NCI-H774 (cell line): ENCODE results near the gene EIF4E2.

Experiments
- DNase-seq: peaks from one replicate; lab custom pipeline; 2025; lab: John Stamatoyannopoulos, UW

The EIF4E2 gene

DNA sequence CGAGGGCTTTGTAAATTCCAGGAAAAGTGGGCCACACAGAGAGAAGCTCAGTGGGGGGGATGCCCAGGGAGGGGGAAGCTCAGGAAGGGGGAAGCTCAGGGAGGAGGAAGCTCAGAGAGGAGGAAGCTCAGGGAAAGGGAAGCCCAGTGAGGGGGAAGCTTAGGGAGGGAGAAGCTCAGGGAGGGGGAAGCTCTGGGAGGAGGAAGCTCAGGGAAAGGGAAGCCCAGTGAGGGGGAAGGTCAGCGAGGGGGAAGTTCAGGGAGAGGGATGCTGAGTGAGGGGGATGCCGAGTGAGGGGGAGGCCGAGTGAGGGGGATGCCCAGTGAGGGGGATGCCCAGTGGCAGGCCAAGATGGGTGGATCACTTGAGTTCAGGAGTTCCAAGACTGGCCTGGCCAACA is 11.8 kb upstream of the EIF4E2 start:
- DNase-seq, result no peak

DNA sequence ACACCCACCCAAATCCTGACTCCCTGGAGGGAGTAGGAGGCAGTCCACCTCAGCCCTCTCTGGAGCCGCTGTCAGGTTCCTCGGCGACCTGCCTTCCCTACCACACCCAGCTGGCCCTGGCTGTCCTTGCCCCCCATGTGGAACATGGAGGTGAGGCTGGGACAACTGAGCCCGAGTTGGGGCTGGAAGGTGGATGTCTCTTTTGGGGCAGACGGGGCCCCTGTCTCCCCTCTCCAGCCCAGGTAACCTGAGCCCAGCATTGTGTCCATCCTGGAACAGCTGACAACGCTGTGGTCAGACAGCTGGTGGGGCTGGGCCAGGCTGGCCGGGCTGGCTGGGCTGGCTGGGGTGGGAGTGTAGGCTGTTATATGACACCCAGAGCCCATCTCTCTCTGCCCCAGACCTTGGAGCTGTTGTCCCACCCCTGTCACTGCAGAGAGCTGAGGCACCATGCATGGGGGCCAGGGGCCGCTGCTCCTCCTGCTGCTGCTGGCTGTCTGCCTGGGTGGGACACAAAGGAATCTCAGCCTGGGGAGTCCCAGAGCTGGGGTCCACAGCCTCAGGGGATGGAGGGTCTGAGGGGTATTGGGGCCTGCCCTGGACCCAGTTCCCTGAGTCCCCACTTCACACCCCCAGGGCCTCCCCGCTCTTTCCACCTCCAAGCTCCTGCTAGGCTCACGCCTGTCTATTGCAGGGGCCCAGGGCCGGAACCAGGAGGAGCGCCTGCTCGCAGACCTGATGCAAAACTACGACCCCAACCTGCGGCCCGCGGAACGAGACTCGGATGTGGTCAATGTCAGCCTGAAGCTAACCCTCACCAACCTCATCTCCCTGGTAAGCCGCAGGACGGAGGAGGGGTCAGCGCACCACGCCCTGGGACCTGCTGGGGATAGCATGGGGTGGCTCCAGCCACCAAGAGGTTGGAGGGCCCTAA is 10.9 kb upstream of the EIF4E2 start, which contains the start of gene CHRNG:
TSS of gene CHRNG (plus strand) at position 395 of the 934 bp plus-strand sequence. CDS start at position 451, 56 bp downstream.
- DNase-seq, result no peak

DNA sequence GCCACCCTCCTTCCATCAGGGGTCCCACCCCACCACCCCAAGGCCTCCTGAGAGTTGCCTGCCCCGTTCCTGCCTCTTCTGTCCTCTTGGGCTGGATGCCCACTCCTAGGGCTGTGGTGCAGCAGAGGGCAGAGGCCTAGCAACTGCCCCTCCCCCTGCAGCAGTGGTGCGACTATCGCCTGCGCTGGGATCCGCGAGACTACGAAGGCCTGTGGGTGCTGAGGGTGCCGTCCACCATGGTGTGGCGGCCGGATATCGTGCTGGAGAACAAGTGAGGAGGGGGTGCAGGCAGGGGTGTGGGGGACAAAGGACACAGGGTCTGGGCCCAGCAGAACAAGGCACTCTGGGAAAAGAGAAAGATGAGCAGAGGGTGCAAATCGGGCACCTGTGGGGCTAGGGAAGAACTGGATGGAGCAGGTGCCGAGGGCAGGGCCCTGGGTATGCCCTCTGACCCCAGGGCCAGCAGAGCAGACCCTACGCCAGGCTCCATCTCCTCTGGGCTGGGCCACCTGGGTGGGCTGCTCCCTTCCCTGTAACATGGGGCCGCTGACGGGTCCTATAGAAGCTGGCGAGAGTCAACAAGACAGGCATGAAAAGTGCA is 9.9 kb upstream of the EIF4E2 start:
- DNase-seq, result no peak

DNA sequence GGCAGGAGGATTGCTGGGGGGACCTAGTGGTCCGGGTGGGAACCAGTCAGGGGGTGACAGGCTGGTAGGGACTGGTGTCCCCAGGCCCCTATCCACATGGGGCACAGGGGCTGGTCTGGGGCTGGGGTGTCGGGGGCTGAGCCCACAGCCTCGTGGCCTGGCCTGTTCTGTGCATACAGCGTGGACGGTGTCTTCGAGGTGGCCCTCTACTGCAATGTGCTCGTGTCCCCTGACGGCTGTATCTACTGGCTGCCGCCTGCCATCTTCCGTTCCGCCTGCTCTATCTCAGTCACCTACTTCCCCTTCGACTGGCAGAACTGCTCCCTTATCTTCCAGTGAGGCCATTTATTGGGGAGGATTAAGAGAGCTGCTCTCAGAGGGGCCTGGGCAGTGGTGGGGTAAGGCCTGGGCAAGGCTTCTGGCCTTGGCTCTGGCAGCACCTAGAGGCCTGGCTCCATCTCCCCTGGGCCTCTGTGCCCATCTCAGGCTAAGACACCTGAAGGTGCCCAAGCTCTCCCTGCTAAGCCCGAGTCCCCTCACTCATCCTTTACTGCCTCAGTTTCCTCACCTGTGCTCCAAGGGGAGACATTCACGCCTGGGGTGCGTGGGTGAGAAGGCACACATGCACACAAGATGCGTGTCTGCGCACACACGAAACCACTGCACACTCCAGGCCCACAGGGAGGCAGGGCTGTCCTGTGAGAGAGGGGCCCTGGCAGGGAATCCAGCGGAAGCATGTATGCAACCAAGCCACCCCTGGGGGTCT is 9.1 kb upstream of the EIF4E2 start:
- DNase-seq, result no peak

DNA sequence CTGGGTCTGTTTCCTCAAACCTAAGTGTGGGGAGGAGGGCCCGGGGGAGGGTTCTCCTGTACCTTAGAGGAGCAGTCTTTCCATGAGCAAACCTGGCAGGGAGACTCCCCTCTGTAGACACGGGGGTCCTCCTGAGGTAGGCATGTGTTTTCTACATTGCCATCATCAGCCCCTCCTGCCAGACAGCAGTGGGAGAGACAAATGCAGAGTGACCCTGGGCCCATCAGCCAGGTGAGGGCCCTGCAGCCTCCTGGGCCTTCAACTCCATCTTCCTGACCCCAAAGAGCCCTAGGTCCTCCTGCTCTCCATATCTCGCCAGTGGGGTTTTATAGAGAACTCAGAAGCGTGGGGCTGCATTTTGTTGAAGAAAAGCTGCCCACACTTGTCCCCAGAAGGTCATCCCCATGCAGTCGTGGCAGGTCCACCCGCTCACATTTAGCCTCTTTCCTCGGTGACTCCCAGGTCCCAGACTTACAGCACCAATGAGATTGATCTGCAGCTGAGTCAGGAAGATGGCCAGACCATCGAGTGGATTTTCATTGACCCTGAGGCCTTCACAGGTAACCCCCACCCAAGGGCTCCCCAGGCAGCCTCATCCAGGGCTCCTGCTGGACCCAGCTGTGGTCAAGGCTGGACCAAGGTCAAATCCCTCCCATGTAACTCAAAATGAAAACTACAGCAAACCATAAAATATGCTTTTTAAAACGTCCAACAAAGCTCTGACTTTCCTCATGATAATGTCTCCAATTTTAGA is 8.4 kb upstream of the EIF4E2 start:
- DNase-seq, result no peak

DNA sequence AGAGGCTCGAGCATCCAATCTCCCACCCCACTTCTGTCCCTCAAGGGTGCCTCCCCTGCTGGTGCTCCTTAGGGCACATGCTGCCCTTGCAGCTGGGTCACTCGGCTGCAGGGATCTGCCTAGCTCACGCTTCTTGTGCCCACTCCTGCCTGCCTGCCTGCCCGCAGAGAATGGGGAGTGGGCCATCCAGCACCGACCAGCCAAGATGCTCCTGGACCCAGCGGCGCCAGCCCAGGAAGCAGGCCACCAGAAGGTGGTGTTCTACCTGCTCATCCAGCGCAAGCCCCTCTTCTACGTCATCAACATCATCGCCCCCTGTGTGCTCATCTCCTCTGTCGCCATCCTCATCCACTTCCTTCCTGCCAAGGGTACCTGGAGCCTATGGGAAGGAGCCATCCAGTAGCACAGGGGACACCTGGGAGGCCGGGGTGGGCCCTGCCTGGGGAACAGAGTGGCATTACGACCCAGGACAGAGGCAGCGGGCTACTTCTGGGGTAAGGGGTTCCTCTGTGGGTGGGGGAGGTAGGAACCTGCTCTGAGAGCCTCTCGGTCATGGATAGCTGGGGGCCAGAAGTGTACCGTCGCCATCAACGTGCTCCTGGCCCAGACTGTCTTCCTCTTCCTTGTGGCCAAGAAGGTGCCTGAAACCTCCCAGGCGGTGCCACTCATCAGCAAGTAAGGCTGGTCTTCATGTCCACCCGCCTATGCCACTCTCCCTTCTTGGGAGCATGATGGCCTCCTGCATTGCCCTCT is 7.6 kb upstream of the EIF4E2 start:
- no peak for DNase-seq

DNA sequence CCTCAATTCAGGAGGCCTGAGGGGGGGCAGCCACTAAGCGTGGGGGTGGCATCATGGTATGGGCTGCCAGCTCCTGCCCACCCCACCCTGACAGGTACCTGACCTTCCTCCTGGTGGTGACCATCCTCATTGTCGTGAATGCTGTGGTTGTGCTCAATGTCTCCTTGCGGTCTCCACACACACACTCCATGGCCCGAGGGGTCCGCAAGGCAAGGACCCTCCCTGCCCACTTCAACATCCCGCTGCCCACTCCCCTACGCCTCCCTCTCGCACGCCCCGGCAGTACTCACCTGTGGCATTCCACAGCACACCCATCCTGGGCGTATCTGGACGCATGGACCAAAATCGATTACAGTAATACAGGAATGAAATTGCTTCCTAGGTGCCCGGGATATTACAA is 7.0 kb upstream of the EIF4E2 start:
- DNase-seq, result no peak

DNA sequence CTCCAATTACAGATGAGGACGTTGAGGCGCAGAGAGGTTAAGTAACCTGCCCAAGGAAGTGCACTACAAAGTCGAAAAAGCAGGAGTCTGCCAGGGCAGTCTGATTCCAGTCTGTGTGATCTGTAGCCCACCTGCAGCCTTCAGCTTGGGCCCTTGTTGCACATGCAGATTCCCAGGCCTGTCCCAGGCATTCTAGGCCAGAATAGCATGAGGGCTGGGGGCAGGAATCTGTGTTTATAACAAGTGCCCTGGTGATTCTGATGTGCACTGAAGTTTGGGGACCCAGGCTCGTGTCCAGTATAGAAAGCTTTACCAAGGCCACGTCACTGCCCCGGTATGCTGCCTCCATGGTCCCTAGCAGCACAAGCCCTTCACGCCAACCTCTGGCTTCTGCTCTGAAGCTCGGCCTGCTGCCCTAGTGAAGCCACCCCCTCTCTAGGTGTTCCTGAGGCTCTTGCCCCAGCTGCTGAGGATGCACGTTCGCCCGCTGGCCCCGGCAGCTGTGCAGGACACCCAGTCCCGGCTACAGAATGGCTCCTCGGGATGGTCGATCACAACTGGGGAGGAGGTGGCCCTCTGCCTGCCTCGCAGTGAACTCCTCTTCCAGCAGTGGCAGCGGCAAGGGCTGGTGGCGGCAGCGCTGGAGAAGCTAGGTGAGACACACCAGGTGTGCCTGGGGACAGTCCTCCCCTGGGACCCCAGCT is 6.4 kb upstream of the EIF4E2 start:
- no peak for DNase-seq

DNA sequence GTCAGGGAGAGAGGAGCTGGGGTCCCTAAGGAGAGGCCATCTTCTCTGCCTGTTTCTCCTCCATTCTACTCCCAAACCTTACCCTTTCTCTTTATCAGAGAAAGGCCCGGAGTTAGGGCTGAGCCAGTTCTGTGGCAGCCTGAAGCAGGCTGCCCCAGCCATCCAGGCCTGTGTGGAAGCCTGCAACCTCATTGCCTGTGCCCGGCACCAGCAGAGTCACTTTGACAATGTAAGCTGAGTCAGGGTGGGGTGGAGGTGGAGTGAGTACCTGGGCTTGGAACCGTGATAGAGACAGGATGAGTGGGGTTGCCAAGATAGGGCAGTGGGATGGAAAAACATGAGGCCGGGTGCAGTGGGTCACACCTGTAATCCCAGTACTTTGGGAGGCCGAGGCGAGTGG is 5.8 kb upstream of the EIF4E2 start:
- no peak for DNase-seq

DNA sequence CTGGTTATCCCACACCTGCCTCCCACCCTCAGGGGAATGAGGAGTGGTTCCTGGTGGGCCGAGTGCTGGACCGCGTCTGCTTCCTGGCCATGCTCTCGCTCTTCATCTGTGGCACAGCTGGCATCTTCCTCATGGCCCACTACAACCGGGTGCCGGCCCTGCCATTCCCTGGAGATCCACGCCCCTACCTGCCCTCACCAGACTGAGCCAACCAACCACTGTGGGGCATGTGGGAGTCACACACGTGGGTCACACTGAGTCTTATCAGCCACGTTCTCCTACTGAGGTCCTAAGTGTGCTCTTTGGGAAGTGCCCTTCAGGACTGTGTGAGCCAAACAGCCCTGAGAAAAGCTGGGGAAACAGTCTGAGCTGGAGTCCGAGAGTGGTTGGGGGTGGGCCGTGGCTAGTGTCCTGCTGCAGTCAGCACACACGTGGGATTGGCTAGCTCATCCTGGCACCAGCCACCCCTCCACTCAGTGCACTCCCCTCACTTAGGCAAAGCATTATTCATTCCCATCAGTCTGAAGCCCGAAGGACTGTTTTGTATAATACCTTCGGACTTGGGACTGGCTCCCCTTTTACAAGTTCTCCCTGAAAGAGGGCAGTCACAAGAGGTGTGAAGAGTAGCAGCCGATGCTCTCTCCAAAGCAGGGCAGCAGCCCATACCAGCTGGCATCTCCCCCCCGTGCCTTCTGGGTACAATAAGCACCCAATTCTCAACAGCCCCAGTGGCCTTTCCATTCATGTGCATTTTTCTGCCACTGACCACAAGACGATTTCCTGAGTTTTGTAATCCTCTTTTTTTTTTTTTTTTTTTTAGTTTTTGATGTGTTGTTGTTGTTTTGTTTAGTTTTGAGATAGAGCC is 4.7 kb upstream of the EIF4E2 start:
- DNase-seq, result no peak

DNA sequence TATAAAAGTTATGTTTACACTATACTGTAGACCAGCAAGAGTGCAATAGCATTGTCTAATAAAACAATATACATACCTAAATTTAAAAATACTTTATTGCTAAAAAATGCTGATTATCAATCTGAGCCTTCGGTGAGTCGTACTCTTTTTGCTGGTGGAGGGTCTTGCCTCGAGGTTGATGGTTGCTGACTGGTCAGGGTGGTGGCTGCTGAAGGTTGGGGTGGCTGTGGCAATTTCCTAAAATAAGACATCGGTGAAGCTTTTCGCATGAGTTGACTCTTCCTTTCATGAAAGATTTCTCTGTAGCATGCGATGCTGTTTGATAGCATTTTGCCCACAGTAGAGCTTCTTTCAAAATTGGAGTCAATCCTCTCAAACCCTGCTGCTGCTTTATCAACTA is 2.5 kb upstream of the EIF4E2 start:
- DNase-seq, result no peak

DNA sequence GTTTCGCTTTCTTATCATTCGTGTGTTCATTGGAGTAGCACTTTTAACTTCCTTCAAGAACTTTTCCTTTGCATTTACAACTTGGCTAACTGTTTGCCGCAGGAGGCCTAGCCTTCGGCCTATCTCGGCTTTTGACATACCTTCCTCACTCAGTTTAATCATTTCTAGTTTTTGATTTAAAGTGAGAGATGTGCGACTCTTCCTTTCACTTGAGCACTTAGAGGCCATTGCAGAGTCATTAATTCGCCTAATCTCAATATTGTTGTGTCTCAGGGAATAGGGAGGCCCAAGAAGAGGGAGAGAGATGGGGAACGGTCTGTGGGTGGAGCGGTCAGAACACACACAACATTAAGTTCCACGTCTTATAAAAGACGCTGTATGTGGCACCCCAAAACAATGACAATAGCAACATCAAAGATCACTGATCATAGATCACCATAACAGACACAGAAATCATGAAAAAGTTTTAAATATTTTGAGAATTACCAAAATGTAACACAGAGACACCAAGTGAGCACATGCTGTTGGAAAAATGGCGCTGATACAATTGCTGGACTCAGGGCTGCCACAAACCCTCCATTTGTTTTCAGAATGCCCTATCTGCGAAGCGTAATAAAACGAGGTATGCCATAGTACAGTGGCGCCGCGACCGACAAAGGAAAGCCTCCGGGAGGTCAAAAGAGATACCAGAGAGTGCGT is 685 bp upstream of the EIF4E2 start:
- DNase-seq, result peak; percentile 35

DNA sequence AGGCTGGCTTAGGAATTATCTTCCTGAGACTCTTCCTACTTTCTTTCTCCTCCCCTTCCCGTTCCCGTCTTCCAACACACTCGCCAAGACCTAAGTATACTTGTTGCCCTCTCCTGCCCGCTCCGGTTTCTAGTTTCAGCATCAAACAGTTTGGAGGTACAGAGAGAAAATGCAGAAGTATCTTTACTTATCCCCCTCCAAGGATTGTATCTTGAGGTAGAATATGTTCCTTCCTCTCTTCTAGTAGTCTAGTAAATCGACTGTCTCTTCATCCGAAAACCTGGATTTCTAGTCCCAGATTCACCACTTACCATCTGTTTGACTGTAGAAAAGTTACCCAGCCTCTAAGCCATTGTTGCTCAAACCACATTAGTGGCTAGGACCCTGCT is 755 bp downstream of the EIF4E2 start:
- DNase-seq, result no peak

DNA sequence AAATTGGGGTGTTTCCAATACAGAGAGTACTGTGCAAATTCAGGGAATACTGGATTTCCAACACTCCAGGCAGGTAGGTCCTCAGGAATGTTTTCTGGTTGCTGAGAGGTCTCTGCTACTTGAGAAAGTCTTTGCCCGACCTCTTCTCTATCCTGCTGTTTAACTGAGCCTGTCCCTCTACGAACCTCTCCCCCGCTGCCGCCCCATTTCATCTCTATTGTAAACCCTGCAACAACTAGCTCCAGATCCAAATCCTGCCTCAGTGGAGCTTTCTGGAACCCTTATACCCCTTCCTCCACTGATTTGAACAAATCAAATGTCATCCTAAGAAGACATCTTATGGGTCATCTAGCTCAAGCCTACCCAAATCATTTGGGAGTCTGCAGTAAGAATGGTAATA is 1.3 kb downstream of the EIF4E2 start:
- DNase-seq, result no peak

DNA sequence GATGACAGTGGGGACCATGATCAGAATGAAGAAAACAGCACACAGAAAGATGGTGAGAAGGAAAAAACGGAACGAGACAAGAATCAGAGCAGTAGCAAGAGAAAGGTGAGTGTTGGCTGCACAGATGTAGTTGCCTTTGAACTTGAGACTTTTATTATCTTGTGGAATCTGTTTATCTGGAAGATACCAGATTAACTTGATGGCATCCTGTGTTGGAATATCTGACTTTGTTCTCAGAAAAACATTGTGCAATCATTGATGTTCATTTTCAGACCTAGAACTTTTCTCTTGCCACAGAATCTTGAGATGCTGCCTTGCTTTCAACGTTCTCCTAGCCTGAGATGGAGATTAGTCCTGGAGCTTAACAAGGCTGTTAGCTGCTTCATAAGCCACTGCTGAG is 5.9 kb downstream of the EIF4E2 start:
- no peak for DNase-seq

DNA sequence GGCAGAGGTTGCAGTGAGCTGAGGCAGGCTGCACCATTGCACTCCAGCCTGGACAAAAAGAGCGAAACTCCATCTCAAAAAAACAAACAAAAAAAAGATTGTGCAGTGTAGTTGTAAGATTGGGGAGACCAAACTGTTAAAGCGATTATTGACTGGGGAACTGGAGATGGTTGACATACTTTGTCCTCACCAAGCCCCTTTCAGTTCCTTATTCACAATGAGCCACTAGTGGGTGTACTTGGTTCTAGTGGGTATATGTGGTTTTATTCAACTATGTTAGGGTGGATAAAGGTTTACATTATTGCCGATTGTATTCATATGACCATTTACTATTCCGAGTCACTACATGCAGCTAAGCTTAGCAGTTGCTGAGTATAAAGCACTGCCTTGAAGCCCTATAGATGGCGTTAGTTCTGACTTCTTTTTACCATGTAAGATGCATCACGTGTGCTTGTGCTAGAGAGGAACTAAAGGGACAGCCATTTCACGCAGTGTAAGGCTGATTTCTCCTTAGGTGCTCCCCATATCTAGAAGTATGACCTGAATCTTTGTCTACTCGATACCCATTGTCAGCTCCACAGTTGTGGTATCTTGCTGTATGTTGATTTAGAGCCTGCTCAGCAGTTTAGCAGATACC is 12.1 kb downstream of the EIF4E2 start:
- DNase-seq, result no peak

DNA sequence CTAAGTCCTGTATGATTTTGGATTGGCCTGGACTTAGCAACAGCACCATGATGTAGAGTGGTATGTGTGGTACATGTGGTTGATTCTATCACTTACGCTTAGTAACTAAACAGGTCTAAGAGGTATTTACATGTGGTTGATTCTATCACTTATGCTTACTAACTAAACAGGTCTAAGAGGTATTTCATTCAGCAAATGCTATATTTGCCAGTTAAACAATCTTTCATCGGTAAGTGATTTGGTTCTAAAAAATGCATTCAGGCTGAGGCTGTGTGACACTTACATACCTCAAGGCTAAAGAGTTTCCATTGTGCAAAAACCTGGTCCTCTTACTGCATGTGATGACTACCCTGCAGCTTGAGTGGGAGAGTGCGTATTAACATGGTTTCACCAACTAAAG is 13.1 kb downstream of the EIF4E2 start:
- no peak for DNase-seq

DNA sequence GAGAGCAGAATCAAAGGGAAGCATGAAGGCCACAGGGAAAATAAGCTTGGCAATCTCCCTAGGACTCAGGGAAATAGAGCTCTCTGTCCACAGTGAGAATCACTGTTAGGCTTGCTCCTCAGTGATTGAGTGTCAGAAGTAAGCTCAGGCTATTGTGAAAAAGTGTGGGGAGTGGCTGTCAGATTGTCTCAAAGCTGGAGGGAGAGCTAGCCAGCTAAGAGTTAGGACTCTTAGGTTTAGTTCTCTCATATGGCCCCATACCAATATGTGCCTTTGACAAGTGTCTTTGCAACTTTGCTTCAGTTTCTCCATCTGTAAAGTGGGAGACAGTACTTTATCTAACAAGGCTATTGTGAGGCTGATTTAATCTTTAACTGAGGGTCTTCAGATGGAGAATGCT is 17.2 kb downstream of the EIF4E2 start:
- no peak for DNase-seq

DNA sequence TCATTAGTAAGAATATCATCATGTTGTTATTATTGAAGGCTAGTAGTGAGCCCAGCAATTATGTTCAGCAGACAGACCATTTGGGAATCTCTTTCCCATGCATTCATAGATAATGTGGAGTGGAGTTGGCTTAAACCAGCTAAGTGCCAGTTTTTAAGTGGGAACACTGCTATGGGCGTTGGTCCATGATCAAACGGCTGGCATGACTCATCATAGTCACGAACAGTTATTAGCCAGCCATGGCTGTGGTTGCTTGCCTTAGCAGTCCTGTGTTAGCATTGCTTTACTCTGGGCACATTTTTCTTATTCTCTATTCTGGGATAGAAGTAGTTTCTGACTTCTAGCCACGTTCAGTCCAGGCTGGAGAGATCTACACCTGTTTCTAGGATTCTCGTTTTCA is 17.7 kb downstream of the EIF4E2 start:
- no peak for DNase-seq
